HFFc6 (cell line): ENCODE measurements around the gene NEK5. TPM values are rescaled to one million over a fixed set of nuclear protein-coding genes. Genes with fewer than 3 reads are reported as not detected.
"Not testable (repeated sequence)": the region's sequence is repeated elsewhere in the genome, so short reads cannot be mapped to it uniquely, and the experiment has no call there.

Experiments used
- DNase-seq: peaks from one replicate; pipeline ENCODE4 v3.0.0-alpha.2; 2018
- H3K27ac Mint-ChIP-seq: 2 replicates; pipeline ENCODE4 v1.8.0; 2020; ENCODE audit warnings: mild to moderate bottlenecking, mixed read lengths
- H3K27me3 Mint-ChIP-seq: 2 replicates; pipeline ENCODE4 v1.8.0; 2021; ENCODE audit warnings: mild to moderate bottlenecking, moderate library complexity, mixed read lengths; ENCODE audit not compliant: insufficient read depth
- H3K36me3 Mint-ChIP-seq: 2 replicates; pipeline ENCODE4 v1.8.0; 2021; ENCODE audit warnings: low read depth, mixed read lengths
- H3K4me1 Mint-ChIP-seq: 2 replicates; pipeline ENCODE4 v1.8.0; 2020; ENCODE audit warnings: low read depth, mixed read lengths
- H3K4me3 Mint-ChIP-seq: 2 replicates; pipeline ENCODE4 v1.8.0; 2020; ENCODE audit warnings: mild to moderate bottlenecking, moderate library complexity, mixed read lengths
- H3K9me3 Mint-ChIP-seq: 2 replicates; pipeline ENCODE4 v1.8.0; 2020; ENCODE audit warnings: mild to moderate bottlenecking, mixed read lengths
- CTCF ChIP-seq: fragments of 200-600 bp; sonication (generic); IDR thresholded peaks from 2 replicates; pipeline ENCODE4 v1.5.0; 2021; ENCODE audit warnings: antibody characterized with exemption, mild to moderate bottlenecking
- total RNA-seq, 6 experiments: library from RNA; stranded (reverse); fragmentation: NEBNext Ultra II Directional; extraction: Animal tissue kit (Norgen Biotek cat#: 25700); gene quantifications; 2 replicates in 1 of 6; 3 replicates in 5 of 6; pipeline ENCODE4 v1.2.3, GENCODE V29; 2021

The NEK5 gene
- total RNA-seq, 6 experiments from 2014 or later, result not detected

- Mint-ChIP-seq H3K4me3 (no peak overlapping the region), H3K4me1 (no peaks in the 10 kb centered on the region), H3K27ac (no peak overlapping the region), H3K27me3 (no peaks in the 10 kb centered on the region), H3K36me3 (no peaks in the 10 kb centered on the region), H3K9me3 (no peaks in the 10 kb centered on the region)
- no peak for DNase-seq
- TF ChIP-seq CTCF, result no peak
These were observed 41.0 kb upstream of the NEK5 start for GRCh38 chr13:52169839-52170238.

GRCh38 chr13:52165411-52165810 is 36.5 kb upstream of the NEK5 start:
- H3K27ac Mint-ChIP-seq, result no peak overlapping the region

GRCh38 chr13:52164989-52165388 is 36.1 kb upstream of the NEK5 start:
- no peak for TF ChIP-seq CTCF
- H3K4me3 Mint-ChIP-seq, result no peak overlapping the region
- no peaks in the 10 kb centered on the region for H3K27me3 Mint-ChIP-seq
- H3K9me3 Mint-ChIP-seq, result no peaks in the 10 kb centered on the region
- H3K4me1 Mint-ChIP-seq, result peaks cover 29% of the 10 kb centered on the region
- H3K36me3 Mint-ChIP-seq, result no peaks in the 10 kb centered on the region; the same call in 1 of the 2 replicates
- DNase-seq, result no peak
- H3K27ac Mint-ChIP-seq, result no peak overlapping the region

More at GRCh38 chr13:52165411-52165810, 36.5 kb upstream of the NEK5 start:
- Mint-ChIP-seq H3K9me3 (no peaks in the 10 kb centered on the region), H3K4me3 (no peak overlapping the region), H3K27me3 (no peaks in the 10 kb centered on the region), H3K36me3 (no peaks in the 10 kb centered on the region), H3K4me1 (peaks cover 27% of the 10 kb centered on the region)
- no peak for DNase-seq
- no peak for TF ChIP-seq CTCF

GRCh38 chr13:52163878-52164277 is 35.0 kb upstream of the NEK5 start:
- not testable (repeated sequence) for H3K4me3 Mint-ChIP-seq, H3K27me3 Mint-ChIP-seq, DNase-seq, H3K9me3 Mint-ChIP-seq, H3K36me3 Mint-ChIP-seq
- Mint-ChIP-seq H3K27ac (peak overlapping the region; percentile 1; the same call in 1 of the 2 replicates), H3K4me1 (peaks cover 36% of the 10 kb centered on the region)

- Mint-ChIP-seq H3K9me3 (no peaks in the 10 kb centered on the region), H3K4me3 (peak overlapping the region; percentile 34), H3K36me3 (peaks cover 5% of the 10 kb centered on the region; the same call in 1 of the 2 replicates), H3K27me3 (peaks cover 2% of the 10 kb centered on the region; the same call in 1 of the 2 replicates), H3K27ac (peak overlapping the region; percentile 73), H3K4me1 (peaks cover 47% of the 10 kb centered on the region)
- TF ChIP-seq CTCF, result no peak
- DNase-seq, result peak; percentile 40
These were observed 33.6 kb upstream of the NEK5 start for GRCh38 chr13:52162279-52163101.

GRCh38 chr13:52161181-52161646 is 32.3 kb upstream of the NEK5 start:
- Mint-ChIP-seq H3K27ac (no peak overlapping the region), H3K4me3 (no peak overlapping the region), H3K9me3 (no peaks in the 10 kb centered on the region), H3K4me1 (peaks cover 59% of the 10 kb centered on the region), H3K27me3 (peaks cover 2% of the 10 kb centered on the region; the same call in 1 of the 2 replicates), H3K36me3 (peaks cover 5% of the 10 kb centered on the region; the same call in 1 of the 2 replicates)
- no peak for TF ChIP-seq CTCF
- no peak for DNase-seq
